GM19395 (cell line): Measurements from ENCODE around the gene MAD2L2.
"Not testable (repeated sequence)": the region's sequence is repeated elsewhere in the genome, so short reads cannot be mapped to it uniquely, and the experiment has no call there.

Experiments
- ATAC-seq: cut with Tn5 transposase; IDR thresholded peaks from one replicate; pipeline ENCODE4 v1.9.1; 2021; ENCODE audit warnings: mild to moderate bottlenecking, moderate library complexity; ENCODE audit not compliant: unreplicated experiment

The MAD2L2 gene

GRCh38 chr1:11654137-11654938, 26.6 kb downstream of the MAD2L2 start, which contains the start of the genes FBXO2 and FBXO44:
FBXO2 (minus strand) TSS chr1:11654429; CDS start chr1:11654340, 89 bp downstream.
FBXO44 (plus strand) TSS chr1:11654877; CDS start chr1:11655836, 959 bp downstream.
- no peak for ATAC-seq

- no peak for ATAC-seq
Observed at GRCh38 chr1:11653861-11654136, 27.1 kb downstream of the MAD2L2 start.

GRCh38 chr1:11653101-11653860, 27.7 kb downstream of the MAD2L2 start:
- ATAC-seq = no peak

GRCh38 chr1:11652203-11652780, 28.7 kb downstream of the MAD2L2 start:
- ATAC-seq = no peak

- ATAC-seq = no peak
Observed at GRCh38 chr1:11651017-11651416, 29.9 kb downstream of the MAD2L2 start.

- ATAC-seq = no peak
Observed at GRCh38 chr1:11650331-11650991, 30.5 kb downstream of the MAD2L2 start.

GRCh38 chr1:11649624-11650330, 31.2 kb downstream of the MAD2L2 start:
- ATAC-seq = no peak

GRCh38 chr1:11649237-11649623, 31.7 kb downstream of the MAD2L2 start:
- no peak for ATAC-seq

GRCh38 chr1:11648732-11649158, 32.2 kb downstream of the MAD2L2 start:
- ATAC-seq = no peak

- no peak for ATAC-seq
Observed at GRCh38 chr1:11648039-11648438, 32.9 kb downstream of the MAD2L2 start.

GRCh38 chr1:11647333-11647732, 33.6 kb downstream of the MAD2L2 start:
- ATAC-seq = no peak

GRCh38 chr1:11646317-11646716, 34.6 kb downstream of the MAD2L2 start:
- no peak for ATAC-seq

- ATAC-seq = no peak
Observed at GRCh38 chr1:11645670-11646265, 35.2 kb downstream of the MAD2L2 start.

- no peak for ATAC-seq
Observed at GRCh38 chr1:11645270-11645669, 35.7 kb downstream of the MAD2L2 start.

GRCh38 chr1:11643782-11644181, 37.2 kb downstream of the MAD2L2 start:
- ATAC-seq = no peak

- ATAC-seq = not testable (repeated sequence)
Observed at GRCh38 chr1:11642418-11643017, 38.4 kb downstream of the MAD2L2 start.

- ATAC-seq = no peak
Observed at GRCh38 chr1:11641776-11642305, 39.1 kb downstream of the MAD2L2 start.

- no peak for ATAC-seq
Observed at GRCh38 chr1:11640944-11641343, 40.0 kb downstream of the MAD2L2 start.

- ATAC-seq = no peak
Observed at GRCh38 chr1:11640101-11640500, 40.8 kb downstream of the MAD2L2 start.

- ATAC-seq = no peak
Observed at GRCh38 chr1:11639372-11639771, 41.6 kb downstream of the MAD2L2 start.
